ENCODE results near the gene PPP1R9A.

PPP1R9A gene

DNA sequence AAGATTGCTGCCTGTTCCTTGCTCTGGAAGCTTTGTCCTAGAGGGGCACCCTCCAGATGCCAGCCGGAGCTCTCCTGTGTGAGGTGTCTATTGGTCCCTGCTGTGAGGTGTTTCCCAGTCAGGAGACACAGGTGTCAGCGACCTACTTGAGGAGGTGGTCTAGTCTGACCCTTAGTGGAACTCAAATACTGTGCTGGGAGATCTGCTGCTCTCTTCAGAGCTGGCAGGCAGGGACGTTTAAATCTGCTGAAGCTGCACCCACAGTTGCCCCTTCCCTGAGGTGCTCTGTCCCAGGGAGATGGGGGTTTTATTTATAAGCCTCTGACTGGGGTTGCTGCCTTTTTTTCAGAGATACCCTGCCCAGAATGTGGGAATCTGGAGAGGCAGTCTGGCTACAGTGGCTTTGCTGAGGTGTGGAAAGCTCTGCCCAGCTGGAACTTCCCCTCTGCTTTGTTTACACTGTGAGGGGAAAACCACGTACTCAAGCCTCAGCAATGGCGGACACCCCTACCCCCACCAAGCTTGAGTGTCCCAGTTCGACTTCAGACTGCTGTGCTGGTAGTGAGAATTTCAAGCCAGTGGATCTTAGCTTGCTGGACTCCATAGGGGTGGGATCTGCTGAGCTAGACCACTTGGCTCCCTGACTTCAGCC lies 119.2 kb downstream of the PPP1R9A start:
- no peak for DNase-seq (ENCODE audit: low read depth in 1 of 2, low spot score in 1 of 2)

DNA sequence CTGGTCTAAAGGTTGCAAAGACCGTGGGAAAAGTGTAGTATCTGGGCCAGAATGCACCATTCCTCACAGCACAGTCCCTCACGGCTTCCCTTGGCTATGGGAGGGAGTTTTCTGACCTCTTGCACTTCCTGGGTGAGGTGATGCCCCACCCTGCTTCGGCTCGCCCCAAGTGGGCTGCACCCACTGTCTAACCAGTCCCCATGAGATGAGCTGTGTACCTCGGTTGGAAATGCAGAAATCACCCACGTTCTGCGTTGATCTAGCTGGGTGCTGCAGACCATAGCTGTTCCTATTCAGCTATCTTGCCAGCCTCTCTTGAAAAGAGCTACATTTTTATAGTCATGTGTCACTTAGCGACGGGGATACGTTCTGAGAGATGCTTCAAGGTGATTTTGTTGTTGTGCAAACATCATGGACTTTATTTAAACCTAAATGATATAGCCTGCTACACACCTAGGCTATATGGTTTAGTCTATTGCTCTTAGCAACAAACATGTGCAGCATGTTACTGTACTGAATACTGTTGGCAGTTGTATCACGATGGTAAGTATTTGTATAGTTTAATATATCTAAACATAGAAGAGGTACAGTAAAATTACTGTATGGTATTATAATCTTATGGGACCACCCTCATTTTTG lies 120.0 kb downstream of the PPP1R9A start:
- no peak for DNase-seq (ENCODE audit: low read depth in 1 of 2, low spot score in 1 of 2)

DNA sequence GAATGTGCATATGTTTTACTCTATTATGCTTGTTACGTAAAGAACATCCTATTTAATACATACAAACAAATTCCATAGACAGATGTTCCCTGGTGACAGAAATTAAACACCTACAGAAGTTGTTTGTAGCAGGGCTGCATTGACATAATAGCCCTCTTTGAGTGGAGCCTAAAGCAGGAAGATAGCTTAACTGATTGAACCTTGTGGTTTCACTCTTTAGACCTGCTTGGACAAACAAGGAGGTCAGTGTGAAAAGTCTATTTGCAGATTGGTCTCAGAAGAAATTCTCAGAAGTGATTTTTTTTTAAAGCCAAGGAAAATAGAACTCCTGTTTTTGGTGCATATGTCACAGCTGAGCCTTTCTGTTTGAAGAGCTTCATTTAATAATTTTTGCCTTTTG lies 121.3 kb downstream of the PPP1R9A start:
- no peak for DNase-seq (ENCODE audit: low read depth in 1 of 2, low spot score in 1 of 2)

DNA sequence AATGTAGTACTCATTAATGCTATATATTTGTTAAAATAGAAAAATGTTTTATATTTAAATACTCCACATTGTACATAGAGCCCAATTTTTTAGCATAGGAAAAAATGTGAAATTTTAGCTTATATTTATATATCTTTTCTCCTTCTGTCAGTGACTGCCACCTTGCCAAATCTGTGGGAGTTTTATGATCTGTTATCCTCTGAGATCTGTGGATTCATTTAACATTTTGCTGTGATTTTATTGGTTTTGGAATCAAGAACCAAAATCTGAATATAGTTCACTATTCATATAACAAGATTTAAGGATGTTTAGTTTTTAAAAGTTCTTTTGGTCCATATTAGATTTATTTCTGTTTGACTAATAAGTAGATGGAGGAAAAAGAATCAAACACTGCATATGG lies 127.9 kb downstream of the PPP1R9A start:
- no peak for DNase-seq (ENCODE audit: low read depth in 1 of 2, low spot score in 1 of 2)

DNA sequence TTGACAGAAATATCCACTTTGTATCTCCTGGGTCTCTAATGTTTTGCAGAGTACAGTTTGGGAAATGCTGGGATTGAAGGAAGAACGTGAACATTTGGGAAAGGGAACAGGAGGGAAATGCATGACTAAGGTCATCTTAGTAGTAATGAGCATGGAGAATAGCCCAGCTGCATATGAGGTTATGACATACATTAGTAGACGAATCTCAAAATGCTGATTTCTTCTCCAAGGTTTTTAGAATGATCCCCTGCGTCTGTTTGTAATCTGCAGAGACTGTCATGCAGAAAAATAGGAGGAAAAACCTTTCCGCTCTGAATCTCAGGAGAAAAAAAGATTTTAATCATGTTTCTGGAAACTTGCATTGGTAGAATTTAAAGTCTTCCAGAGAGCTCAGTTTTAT lies 133.6 kb downstream of the PPP1R9A start:
- no peak for DNase-seq (ENCODE audit: low read depth in 1 of 2, low spot score in 1 of 2)

DNA sequence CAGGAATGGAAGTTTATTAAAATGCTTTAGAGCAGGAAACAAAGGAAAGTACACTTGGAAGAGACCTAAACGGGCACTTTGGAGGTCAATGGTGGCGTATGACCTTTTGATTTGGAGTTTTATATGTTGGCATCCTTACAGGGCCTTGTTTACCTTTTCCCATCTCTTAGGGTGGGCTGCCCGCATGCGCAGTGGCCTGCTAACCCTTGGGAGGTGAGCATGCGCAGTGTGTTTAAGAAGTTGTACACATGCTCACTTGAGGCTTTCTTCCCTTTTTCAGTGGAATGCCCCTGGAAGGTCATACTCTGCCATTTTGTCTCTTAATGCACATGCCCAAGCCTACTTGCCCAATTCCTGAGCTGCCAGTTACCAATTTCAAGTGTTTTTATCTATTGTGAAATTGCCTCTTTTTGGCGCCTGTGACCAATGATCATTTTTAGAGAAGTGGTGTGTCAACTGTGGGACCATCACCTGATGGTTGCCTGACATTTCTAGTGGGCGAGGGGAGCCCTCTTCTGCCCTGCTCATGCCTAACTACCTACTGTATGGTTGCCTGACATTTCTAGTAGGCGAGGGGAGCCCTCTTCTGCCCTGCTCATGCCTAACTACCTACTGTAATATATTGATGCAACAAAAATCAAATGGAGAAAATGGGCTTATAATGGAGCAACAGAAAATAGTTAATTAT lies 138.0 kb downstream of the PPP1R9A start:
- DNase-seq (ENCODE audit: low read depth in 1 of 2, low spot score in 1 of 2), result no peak

DNA sequence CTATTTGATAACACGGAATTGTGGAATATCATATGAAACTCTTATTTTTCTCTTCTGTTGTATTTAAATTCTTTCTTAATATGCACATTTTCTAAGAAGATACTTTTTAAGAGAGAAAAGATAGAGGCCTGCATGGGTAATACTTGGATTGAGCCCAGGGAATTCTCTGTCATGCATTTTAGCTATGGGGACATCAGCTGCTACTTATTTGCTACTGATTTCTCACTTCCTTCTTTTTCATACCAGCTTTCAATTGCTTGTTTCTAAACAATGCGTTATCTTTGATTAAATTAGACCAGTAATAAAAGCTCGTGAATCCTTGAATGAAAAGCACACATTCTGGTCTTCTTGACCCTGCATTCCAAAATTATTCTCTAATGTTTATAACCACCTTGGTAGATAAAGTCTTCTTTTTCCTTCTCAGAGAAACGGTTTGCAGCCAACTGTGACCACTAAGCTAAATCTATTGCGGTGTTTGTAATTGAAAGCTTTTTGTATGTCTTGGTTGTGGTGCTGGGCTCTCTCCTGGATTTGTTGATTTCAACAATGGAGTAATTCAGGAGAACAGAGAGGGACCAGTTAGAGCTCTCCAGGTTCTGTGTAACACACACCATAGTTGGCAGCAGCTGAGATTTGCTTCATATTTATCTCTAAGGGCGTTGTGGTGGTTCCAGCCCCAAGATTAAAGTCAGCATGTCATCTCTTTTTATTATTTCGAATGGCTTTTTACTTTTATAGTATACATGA lies 139.3 kb downstream of the PPP1R9A start:
- DNase-seq (ENCODE audit: low read depth in 1 of 2, low spot score in 1 of 2), result no peak

DNA sequence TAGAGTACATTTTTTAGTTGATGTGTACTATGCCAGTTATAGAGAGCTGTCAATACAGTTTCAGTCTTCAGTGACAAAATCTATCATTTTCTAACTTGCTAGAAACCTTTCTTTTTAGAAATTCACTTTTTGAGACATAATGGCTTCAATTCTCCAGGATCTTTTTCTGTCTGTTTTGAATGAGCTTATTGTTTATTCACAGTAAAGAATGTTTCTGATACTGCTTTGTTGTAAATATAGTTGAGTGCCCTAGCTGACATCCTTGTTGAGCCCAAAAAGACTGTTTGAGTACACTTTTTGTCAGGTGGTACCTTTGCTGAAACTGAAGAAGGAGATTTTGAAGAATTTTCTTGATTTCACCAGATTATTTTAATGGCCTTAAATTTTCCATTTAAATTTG lies 139.9 kb downstream of the PPP1R9A start:
- no peak for DNase-seq (ENCODE audit: low read depth in 1 of 2, low spot score in 1 of 2)

DNA sequence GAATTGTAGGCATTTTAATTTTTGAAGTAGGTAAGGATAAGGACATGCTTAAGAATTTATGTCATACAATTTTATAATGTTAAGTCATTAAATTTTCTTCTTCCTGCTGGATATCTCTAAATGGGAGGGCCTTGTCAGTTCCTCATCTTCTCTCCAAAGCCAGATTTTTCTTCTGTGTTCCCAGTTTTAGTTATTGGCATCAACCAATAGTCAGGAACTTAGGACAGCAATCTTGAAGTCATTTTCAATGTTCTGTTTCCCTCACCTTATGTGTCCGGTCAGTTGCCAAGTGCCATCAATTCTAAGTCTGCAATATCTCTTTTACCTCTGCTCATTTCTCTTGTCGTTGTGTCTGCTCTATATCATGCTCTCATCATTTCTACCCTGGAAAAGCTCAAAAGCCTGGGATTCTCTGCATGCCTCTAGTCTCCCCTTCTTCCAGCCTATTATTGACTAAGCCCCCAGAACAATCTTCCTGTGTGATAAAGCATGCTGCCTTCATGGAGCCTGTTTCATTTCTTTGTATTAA lies 145.2 kb downstream of the PPP1R9A start:
- DNase-seq (ENCODE audit: low read depth in 1 of 2, low spot score in 1 of 2), result no peak

DNA sequence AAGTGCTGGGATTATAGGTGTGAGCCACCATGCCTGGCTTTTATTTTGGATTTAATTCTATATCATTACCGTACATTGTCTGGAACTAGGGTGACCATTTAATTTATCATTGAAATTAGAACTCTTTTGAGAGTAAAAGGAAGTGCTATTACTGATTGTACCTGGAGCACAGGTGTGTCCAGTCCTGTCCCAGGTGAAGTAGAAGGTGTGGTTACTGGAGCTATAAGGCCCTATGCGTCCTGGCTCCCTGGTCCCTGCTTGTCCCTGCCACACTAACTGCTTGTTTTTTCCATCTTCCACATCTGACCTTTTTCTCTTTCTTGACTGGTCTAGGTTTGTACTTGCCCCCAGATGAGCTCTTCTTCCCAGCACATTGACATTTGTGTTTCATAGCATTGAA lies 147.0 kb downstream of the PPP1R9A start:
- DNase-seq (ENCODE audit: low read depth in 1 of 2, low spot score in 1 of 2), result no peak

DNA sequence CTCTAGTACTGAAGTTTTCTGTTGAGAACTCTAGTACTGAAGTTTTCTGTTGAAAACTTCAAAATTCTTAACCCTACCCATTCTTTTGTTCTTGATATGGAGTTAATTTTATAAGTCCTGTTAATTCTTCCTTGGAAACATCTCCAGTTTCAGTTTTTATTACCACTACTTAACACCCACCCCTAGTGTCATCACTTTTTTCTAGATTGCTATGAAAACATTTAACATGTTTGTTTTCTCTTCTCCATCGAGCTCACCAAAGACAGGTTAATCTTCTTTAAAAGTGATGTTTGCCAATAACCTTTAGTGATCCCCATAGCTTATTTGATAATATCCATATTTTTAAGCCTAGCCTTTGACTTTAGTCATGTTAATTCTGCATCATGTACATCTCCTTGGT lies 147.9 kb downstream of the PPP1R9A start:
- no peak for DNase-seq (ENCODE audit: low read depth in 1 of 2, low spot score in 1 of 2)

DNA sequence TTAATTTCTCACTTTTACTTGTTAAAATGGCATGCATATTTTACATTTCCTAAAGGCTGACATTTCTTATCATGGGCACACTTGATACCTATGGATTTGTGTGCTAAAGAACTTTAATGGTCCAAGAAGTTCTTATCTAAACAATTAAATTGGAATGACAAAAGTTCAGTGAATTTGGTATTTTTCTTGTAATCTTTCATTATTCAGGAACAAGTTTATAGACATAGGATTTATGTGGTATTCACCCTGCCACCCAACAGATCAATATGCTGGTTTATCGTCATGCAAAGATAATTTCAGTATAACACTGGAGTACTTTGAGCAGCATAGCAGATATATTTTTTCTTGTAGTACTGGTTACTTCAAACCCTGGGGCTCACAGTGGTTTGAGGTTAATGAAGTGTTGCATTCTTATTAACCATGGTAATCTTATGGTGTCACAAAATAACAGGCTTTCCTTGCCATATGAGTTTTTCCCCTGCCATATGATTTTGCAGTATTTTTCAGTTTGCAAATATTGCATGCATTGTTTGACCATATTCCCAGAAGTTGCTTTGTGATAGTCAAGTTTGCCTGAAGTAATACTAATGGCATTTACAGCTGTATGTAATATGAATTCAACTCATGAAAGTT lies 148.8 kb downstream of the PPP1R9A start:
- no peak for DNase-seq (ENCODE audit: low read depth in 1 of 2, low spot score in 1 of 2)

GRCh38 chr7:95056901-95057300 lies 149.5 kb downstream of the PPP1R9A start:
- no peak for DNase-seq (ENCODE audit: low read depth in 1 of 2, low spot score in 1 of 2)

- no peak for DNase-seq (ENCODE audit: low read depth in 1 of 2, low spot score in 1 of 2)
These were observed 152.5 kb downstream of the PPP1R9A start for GRCh38 chr7:95059842-95060313.

- DNase-seq (ENCODE audit: low read depth in 1 of 2, low spot score in 1 of 2), result no peak
These were observed 155.5 kb downstream of the PPP1R9A start for GRCh38 chr7:95062901-95063300.

GRCh38 chr7:95066737-95067530 lies 159.5 kb downstream of the PPP1R9A start:
- DNase-seq (ENCODE audit: low read depth in 1 of 2, low spot score in 1 of 2), result no peak

DNA sequence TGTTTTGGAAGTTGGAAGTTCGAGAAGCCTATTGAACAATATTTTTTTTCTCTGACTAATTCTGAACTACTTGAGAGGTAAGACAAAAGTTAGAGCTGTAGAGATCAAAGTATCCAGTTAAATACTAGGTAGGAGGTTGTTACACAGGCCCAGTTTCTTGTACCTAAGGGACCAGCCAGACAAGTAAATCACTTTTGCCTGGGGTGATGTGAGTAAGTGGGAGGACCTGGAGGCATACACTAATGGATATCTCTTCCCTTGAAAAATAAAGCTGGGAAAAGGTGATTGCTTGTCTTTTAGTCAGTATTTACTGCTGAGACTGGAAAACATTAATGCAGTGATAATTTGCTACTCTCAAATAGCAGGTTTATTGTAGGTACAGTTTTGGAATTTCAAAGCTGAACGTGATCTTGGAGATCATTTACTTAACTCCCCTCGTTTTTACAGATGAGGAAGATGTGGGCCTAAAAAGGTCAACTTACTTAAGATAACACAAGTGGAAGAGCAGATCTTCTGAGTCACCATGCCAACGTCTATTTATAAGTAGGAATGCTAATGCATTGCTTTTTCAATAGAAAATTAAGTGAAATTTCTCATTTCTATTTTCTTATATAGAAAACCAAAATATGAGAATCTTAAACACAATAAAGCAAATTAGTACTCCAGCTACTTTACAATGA lies 181.3 kb downstream of the PPP1R9A start:
- DNase-seq (ENCODE audit: low read depth in 1 of 2, low spot score in 1 of 2), result no peak

DNA sequence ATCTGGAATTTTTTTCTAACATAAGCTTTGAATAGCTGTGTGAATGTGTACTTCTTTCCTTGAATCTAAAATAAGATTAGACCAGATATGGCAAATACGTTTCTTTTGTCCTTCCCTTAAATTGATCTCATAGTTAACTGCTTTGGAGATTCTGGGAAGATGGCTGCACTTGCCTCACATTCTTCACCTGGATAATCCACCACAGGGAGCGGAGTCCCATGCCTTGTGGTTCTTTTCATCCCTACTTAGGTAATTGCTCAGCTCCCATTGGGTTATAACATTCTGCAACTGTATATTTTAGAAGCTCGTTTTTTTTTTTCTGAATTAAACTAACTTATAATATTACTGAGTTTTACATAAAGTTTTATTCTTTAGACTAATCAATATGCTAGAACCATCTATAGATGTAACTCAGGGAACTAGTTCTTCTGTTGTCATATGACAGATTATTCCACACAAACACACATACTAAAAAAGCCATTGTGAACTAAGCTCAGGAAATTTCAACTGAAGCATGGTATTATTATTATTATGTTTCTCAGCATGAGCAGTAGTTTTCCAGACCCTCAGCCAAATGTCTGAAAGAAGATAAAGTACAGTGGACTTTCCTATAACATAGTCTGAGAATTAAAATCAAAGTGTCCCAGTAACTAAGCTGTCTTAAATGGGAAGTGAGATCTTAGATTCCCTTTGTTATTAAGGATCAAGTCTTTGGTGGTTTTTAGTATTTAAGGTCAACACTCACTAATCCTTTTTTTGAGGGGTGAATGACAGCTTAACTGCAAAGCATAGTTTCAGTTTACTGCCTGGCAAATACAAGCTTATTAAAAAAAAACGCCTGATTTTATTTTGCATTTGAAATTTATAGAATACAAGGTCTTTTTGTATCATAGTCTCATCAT lies 182.3 kb downstream of the PPP1R9A start:
- DNase-seq (ENCODE audit: low read depth in 1 of 2, low spot score in 1 of 2), result no peak

DNA sequence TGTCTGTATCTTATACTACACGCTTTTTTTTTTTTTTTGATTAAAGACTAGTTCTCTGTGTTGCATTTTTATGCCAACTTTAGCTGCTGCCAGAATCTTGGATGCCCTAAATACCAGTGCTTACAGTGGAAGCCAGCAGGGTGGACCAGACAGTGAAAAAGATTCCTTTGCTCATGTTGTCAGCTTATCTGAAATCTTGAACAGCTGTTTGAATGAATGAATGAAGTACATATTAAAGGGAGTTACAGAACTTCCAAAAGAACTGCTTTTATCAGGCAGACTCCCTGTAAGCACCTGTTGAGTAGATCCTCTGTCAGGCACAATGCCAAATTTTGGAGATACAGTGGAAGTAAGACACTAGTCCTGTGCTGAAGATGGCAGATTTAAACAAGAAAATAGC lies 184.9 kb downstream of the PPP1R9A start:
- no peak for DNase-seq (ENCODE audit: low read depth in 1 of 2, low spot score in 1 of 2)
